K562 (cell line): Measurements from ENCODE around the gene HNRNPM. TPM values are rescaled to one million over a fixed set of nuclear protein-coding genes. Genes with fewer than 3 reads are reported as not detected.
A peak's percentile ranks its signal among the peaks of the same experiment; 100 is the strongest.

Experiments used
- ATAC-seq: fragments of 200-7000 bp; cut with Tn5 transposase; 3 replicates; pipeline ENCODE4 v1.9.1; 2020; ENCODE audit warnings: moderate library complexity
- BruUV-seq: library from RNA; stranded (reverse); fragments of 400-500 nt; replicated peaks from 2 replicates; lab custom pipeline; 2021; lab: Mats Ljungman, UMichigan
- CTCF ChIA-PET: fragments of 300-600 bp; formaldehyde crosslinking; extraction: SDS; loops from one replicate; lab custom pipeline; 2021; ENCODE audit warnings: low intra/inter-chr PET ratio; lab: Yijun Ruan, JAX
- POLR2A ChIA-PET: fragments of 300-600, 350-650 bp; sonication (Branson Sonifier 250); formaldehyde crosslinking; extraction: SDS; loops from one replicate; lab custom pipeline; 2021; ENCODE audit warnings: antibody characterized with exemption, inconsistent platforms; lab: Yijun Ruan, JAX
- DNase-seq, 4 experiments: peaks; one replicate each; pipeline versions ENCODE4 v3.0.0 to v3.0.0-alpha.2; 2011 to 2018; ENCODE audit warnings: low spot score in 3 of 4, mixed read lengths in 3 of 4; ENCODE audit errors: extremely low read depth in 1 of 4
- FAIRE-seq: peaks from 2 replicates; lab custom pipeline; 2011; peaks lifted over from hg19 to GRCh38; lab: Jason Lieb, UNC
- H2AFZ ChIP-seq: 2 replicates; pipeline ENCODE4 v1.6.0; 2011; ENCODE audit warnings: low read depth, low read length, control low read depth, inconsistent platforms
- H3K27ac ChIP-seq: fragments of 200-600 bp; 3 replicates; pipeline ENCODE4 v1.8.0; 2011; ENCODE audit warnings: low read depth, mild to moderate bottlenecking, control low read depth, inconsistent platforms, low read length, moderate library complexity, mixed read lengths; ENCODE audit errors: extremely low read depth
- H3K27me3 ChIP-seq, 2 experiments: fragments of 300-600 bp in 1 of 2; 2 replicates in 1 of 2; 3 replicates in 1 of 2; pipeline versions ENCODE4 v1.6.0 to v1.8.0; 2011; ENCODE audit warnings: inconsistent platforms in 2 of 2, low read length in 2 of 2, mild to moderate bottlenecking in 1 of 2, mixed read lengths in 1 of 2, moderate library complexity in 1 of 2; ENCODE audit not compliant: control insufficient read depth in 2 of 2, insufficient read depth in 2 of 2
- H3K36me3 ChIP-seq: fragments of 300-600 bp; 3 replicates; pipeline ENCODE4 v1.8.0; 2011; ENCODE audit warnings: mild to moderate bottlenecking, low read length, inconsistent platforms; ENCODE audit not compliant: control insufficient read depth, insufficient read depth
- H3K4me1 ChIP-seq, 2 experiments: fragments of 200-600 bp in 1 of 2; replicated peaks in 1 of 2; 2 replicates in 1 of 2; 3 replicates in 1 of 2; pipeline versions ENCODE4 v1.5.1 to v1.8.0; 2011; ENCODE audit warnings: inconsistent platforms in 2 of 2, low read length in 2 of 2, mild to moderate bottlenecking in 1 of 2, mixed read lengths in 1 of 2, moderate library complexity in 1 of 2; ENCODE audit not compliant: control insufficient read depth in 2 of 2, insufficient read depth in 2 of 2
- H3K4me2 ChIP-seq: 2 replicates; pipeline ENCODE4 v1.6.1; 2011; ENCODE audit warnings: low read length, control low read depth, inconsistent platforms, mixed read lengths; ENCODE audit not compliant: insufficient read depth
- H3K4me3 ChIP-seq: fragments of 200-600 bp; sonication (generic), shearing (Covaris generic); 2 replicates; pipeline ENCODE4 v1.5.1; 2016; ENCODE audit warnings: control low read depth, inconsistent platforms
- H3K79me2 ChIP-seq: fragments of 200-600 bp; 3 replicates; pipeline ENCODE4 v1.8.0; 2011; ENCODE audit warnings: low read length, inconsistent platforms; ENCODE audit not compliant: control insufficient read depth, insufficient read depth
- H3K9ac ChIP-seq, 2 experiments: 2 replicates each; pipeline versions ENCODE4 v1.6.0 to v1.6.1; 2011; ENCODE audit warnings: low read depth in 2 of 2, low read length in 2 of 2, control low read depth in 1 of 2, inconsistent platforms in 1 of 2, mild to moderate bottlenecking in 1 of 2, mixed read lengths in 1 of 2; ENCODE audit not compliant: insufficient read depth in 1 of 2
- H3K9me1 ChIP-seq: one replicate; pipeline ENCODE4 v1.6.0; 2011; ENCODE audit warnings: inconsistent platforms, mild to moderate bottlenecking, low read length, moderate library complexity; ENCODE audit not compliant: control insufficient read depth, insufficient read depth
- H3K9me3 ChIP-seq: replicated peaks from 2 replicates; pipeline ENCODE4 v1.5.1; 2011; ENCODE audit warnings: low read depth, low read length, inconsistent platforms; ENCODE audit not compliant: control insufficient read depth, insufficient read depth
- H4K20me1 ChIP-seq: replicated peaks from 2 replicates; pipeline ENCODE4 v1.6.1; 2011; ENCODE audit warnings: low read length, inconsistent platforms, mixed read lengths; ENCODE audit not compliant: control insufficient read depth, insufficient read depth
- CBFA2T2 ChIP-seq: fragments of 450-650 bp; conservative IDR thresholded peaks from 2 replicates; pipeline ENCODE4 v1.6.1; 2017; ENCODE audit warnings: mild to moderate bottlenecking
- HDAC6 ChIP-seq: IDR thresholded peaks from 2 replicates; pipeline ENCODE4 v1.6.1; 2012; ENCODE audit warnings: low read depth, mild to moderate bottlenecking, control low read depth, inconsistent platforms, low read length, moderate library complexity
- PHTF2 ChIP-seq: fragments of 250-450 bp; sonication (Bioruptor Pico); IDR thresholded peaks from 2 replicates; pipeline ENCODE4 v1.5.0; 2021; ENCODE audit warnings: mild to moderate bottlenecking
- PTRF ChIP-seq: fragments of 450-650 bp; IDR thresholded peaks from 2 replicates; pipeline ENCODE4 v1.6.1; 2016; ENCODE audit warnings: mild to moderate bottlenecking, missing genetic modification characterization, missing compliant biosample characterization
- RBFOX2 ChIP-seq: fragments of 200-400 bp; formaldehyde crosslinking; IDR thresholded peaks from 2 replicates; pipeline ENCODE4 v1.6.1; 2017; ENCODE audit warnings: low read depth, mild to moderate bottlenecking, low read length, moderate library complexity
- SIRT6 ChIP-seq: IDR thresholded peaks from one replicate; pipeline ENCODE4 v1.6.1; 2012; ENCODE audit warnings: low read depth, mild to moderate bottlenecking, control low read depth, inconsistent platforms, low read length, moderate library complexity
- TARDBP ChIP-seq: fragments of 450-650 bp; IDR thresholded peaks from 2 replicates; pipeline ENCODE4 v1.6.1; 2016
- XRCC4 ChIP-seq: IDR thresholded peaks from one replicate; pipeline ENCODE4 v1.6.1; 2011; ENCODE audit not compliant: insufficient read depth, insufficient read length; ENCODE audit errors: extremely low read depth
- ZBTB7A ChIP-seq: IDR thresholded peaks from 2 replicates; pipeline ENCODE4 v1.6.1; 2011; ENCODE audit warnings: low read depth, mild to moderate bottlenecking, low read length, moderate library complexity, borderline replicate concordance; ENCODE audit not compliant: control insufficient read depth
- ZNF79 ChIP-seq: fragments of 250-450 bp; sonication (Bioruptor Pico); IDR thresholded peaks from 2 replicates; pipeline ENCODE4 v1.4.0; 2020; ENCODE audit warnings: low read depth, mild to moderate bottlenecking, moderate library complexity
- WGBS: fragments of 100-300 bp; shearing (Covaris generic); methylation state at CpG from one replicate; pipeline ENCODE4 v1.1.6; 2016; ENCODE audit warnings: low coverage, mixed read lengths; ENCODE audit not compliant: insufficient coverage; ENCODE audit errors: missing lambda C conversion rate; 5-methylcytosine and 5-hydroxymethylcytosine counted together
- in situ Hi-C: fragments of 300-500 bp; cut with MboI; formaldehyde crosslinking; loops from 4 replicates; pipeline ENCODE4 v1.15.0; 2018; ENCODE audit warnings: inconsistent platforms, mixed read lengths
- intact Hi-C: fragments of 100-400 bp; cut with micrococcal nuclease; formaldehyde crosslinking; loops from 2 replicates; pipeline ENCODE4 v1.14.2; 2022
- polyA plus RNA-seq, 8 experiments: library from polyadenylated mRNA; depleted of rRNA in 4 of 8; stranded (reverse) in 5 of 8; unstranded in 3 of 8; fragments of >200 nt; fragmentation: Nextera tagmentation in 2 of 8; fragmentation: Illumina TruSeq in 1 of 8; extraction: Ambion mirVana in 2 of 8; extraction: Trizol in 1 of 8; gene quantifications; 2 replicates each; pipeline versions ENCODE4 v1.2.1 to v1.2.3, GENCODE V29; 2011 to 2014; ENCODE audit warnings: inconsistent platforms in 1 of 8, missing spikeins in 1 of 8
- total RNA-seq, 7 experiments: library from RNA; depleted of rRNA in 6 of 7; stranded (reverse); fragments of >200 nt in 6 of 7; fragmentation: Illumina TruSeq in 2 of 7; extraction: Trizol in 2 of 7; gene quantifications; 2 replicates each; pipeline versions ENCODE4 v1.2.1 to v1.2.3, GENCODE V29; 2011 to 2021; ENCODE audit warnings: low replicate concordance in 1 of 7
- TF ChIP-seq, protein P1 (sequence below): sonication (generic); formaldehyde crosslinking; IDR thresholded peaks from 2 replicates; pipeline ENCODE4 v1.8.1; 2023; ENCODE audit warnings: missing genetic modification reagents, mild to moderate bottlenecking, borderline replicate concordance
- TF ChIP-seq, protein P2 (sequence below): sonication (generic); formaldehyde crosslinking; IDR thresholded peaks from 2 replicates; pipeline ENCODE4 v1.8.1; 2023; ENCODE audit warnings: mild to moderate bottlenecking, missing genetic modification reagents, moderate library complexity
- TF ChIP-seq, protein P3 (sequence below): fragments of 450-650 bp; IDR thresholded peaks from 2 replicates; pipeline ENCODE4 v1.6.1; 2016; ENCODE audit warnings: missing biosample characterization, missing genetic modification characterization
- TF ChIP-seq, protein P4 (sequence below): fragments of 450-650 bp; IDR thresholded peaks from 2 replicates; pipeline ENCODE4 v1.6.1; 2014; ENCODE audit warnings: low read depth, mild to moderate bottlenecking, moderate library complexity, borderline replicate concordance

The HNRNPM gene
- total and polyA plus RNA-seq, 9 of the 15 experiments (the other 6 are each of a cell fraction or from before 2014, with no cell fraction given): 11.1 to 340 (median 195) TPM

DNA sequence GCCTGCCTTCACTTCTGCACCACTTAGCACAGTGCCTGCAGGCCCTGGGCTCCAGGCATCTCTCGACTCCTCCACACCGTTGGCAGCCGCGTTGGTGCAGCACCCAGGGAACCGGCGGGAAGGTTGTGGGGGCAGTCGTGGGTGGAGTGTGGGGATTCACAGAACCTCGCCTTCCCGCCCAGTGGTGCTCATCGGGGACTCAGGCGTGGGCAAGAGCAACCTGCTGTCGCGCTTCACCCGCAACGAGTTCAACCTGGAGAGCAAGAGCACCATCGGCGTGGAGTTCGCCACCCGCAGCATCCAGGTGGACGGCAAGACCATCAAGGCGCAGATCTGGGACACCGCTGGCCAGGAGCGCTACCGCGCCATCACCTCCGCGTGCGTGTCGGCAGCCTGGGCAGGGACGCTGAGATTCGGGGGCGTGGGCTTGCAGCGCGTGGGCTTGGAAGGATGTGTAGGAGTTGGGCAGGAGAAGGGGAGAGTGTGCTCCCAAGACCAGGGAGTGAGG, 45.0 kb upstream of the HNRNPM start:
- ChIA-PET POLR2A (interaction anchor here (0.5 kb wide), 1 partner anchor 43 kb away, joined by 3 read pairs; no protein-coding TSS in a partner anchor), CTCF (no interaction called here)
- DNase-seq: no peak
- no peak for ATAC-seq
- Histone ChIP-seq H3K9ac (0 out of 4 replicates have a peak overlapping the region, but pooled peaks of 1 of the 2 experiments have one; percentile 17), H4K20me1 (peaks cover 33% of the 10 kb centered on the region), H3K9me1 (peaks cover 9% of the 10 kb centered on the region), H3K27ac (no peak overlapping the region), H3K4me2 (no peak overlapping the region), H3K79me2 (peaks cover 29% of the 10 kb centered on the region), H2AFZ (no peak overlapping the region), H3K9me3 (no peaks in the 10 kb centered on the region), H3K36me3 (peaks cover 32% of the 10 kb centered on the region; the same call in 1 of the 3 replicates), H3K27me3 (no peaks in the 10 kb centered on the region), H3K4me1 (peaks cover 12 to 59% of the 10 kb centered on the region in 2 experiments; a peak in 4 of 5 replicates), H3K4me3 (no peak overlapping the region)
- 91% methylated on average over 22 of the region's 34 CpGs for WGBS
- BruUV-seq: no TSS peak
- intact Hi-C loops: no loop called here
- no peak for FAIRE-seq
- in situ Hi-C loops: loop anchor here (5.0 kb wide), 1 partner anchor 42 kb away; no protein-coding TSS in a partner anchor
- TF ChIP-seq, protein P1, sequence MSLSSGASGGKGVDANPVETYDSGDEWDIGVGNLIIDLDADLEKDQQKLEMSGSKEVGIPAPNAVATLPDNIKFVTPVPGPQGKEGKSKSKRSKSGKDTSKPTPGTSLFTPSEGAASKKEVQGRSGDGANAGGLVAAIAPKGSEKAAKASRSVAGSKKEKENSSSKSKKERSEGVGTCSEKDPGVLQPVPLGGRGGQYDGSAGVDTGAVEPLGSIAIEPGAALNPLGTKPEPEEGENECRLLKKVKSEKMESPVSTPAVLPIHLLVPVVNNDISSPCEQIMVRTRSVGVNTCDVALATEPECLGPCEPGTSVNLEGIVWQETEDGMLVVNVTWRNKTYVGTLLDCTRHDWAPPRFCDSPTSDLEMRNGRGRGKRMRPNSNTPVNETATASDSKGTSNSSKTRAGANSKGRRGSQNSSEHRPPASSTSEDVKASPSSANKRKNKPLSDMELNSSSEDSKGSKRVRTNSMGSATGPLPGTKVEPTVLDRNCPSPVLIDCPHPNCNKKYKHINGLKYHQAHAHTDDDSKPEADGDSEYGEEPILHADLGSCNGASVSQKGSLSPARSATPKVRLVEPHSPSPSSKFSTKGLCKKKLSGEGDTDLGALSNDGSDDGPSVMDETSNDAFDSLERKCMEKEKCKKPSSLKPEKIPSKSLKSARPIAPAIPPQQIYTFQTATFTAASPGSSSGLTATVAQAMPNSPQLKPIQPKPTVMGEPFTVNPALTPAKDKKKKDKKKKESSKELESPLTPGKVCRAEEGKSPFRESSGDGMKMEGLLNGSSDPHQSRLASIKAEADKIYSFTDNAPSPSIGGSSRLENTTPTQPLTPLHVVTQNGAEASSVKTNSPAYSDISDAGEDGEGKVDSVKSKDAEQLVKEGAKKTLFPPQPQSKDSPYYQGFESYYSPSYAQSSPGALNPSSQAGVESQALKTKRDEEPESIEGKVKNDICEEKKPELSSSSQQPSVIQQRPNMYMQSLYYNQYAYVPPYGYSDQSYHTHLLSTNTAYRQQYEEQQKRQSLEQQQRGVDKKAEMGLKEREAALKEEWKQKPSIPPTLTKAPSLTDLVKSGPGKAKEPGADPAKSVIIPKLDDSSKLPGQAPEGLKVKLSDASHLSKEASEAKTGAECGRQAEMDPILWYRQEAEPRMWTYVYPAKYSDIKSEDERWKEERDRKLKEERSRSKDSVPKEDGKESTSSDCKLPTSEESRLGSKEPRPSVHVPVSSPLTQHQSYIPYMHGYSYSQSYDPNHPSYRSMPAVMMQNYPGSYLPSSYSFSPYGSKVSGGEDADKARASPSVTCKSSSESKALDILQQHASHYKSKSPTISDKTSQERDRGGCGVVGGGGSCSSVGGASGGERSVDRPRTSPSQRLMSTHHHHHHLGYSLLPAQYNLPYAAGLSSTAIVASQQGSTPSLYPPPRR (CRISPR knock-in tag): no peak
- TF ChIP-seq, protein P2, sequence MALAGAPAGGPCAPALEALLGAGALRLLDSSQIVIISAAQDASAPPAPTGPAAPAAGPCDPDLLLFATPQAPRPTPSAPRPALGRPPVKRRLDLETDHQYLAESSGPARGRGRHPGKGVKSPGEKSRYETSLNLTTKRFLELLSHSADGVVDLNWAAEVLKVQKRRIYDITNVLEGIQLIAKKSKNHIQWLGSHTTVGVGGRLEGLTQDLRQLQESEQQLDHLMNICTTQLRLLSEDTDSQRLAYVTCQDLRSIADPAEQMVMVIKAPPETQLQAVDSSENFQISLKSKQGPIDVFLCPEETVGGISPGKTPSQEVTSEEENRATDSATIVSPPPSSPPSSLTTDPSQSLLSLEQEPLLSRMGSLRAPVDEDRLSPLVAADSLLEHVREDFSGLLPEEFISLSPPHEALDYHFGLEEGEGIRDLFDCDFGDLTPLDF (CRISPR knock-in tag): no peak
- TF ChIP-seq, protein P3, sequence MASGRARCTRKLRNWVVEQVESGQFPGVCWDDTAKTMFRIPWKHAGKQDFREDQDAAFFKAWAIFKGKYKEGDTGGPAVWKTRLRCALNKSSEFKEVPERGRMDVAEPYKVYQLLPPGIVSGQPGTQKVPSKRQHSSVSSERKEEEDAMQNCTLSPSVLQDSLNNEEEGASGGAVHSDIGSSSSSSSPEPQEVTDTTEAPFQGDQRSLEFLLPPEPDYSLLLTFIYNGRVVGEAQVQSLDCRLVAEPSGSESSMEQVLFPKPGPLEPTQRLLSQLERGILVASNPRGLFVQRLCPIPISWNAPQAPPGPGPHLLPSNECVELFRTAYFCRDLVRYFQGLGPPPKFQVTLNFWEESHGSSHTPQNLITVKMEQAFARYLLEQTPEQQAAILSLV (tag): no peak
- TF ChIP-seq, protein P4, sequence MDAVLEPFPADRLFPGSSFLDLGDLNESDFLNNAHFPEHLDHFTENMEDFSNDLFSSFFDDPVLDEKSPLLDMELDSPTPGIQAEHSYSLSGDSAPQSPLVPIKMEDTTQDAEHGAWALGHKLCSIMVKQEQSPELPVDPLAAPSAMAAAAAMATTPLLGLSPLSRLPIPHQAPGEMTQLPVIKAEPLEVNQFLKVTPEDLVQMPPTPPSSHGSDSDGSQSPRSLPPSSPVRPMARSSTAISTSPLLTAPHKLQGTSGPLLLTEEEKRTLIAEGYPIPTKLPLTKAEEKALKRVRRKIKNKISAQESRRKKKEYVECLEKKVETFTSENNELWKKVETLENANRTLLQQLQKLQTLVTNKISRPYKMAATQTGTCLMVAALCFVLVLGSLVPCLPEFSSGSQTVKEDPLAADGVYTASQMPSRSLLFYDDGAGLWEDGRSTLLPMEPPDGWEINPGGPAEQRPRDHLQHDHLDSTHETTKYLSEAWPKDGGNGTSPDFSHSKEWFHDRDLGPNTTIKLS: no peak
- TF ChIP-seq PTRF (tag): no peak
- TF ChIP-seq TARDBP: no peak
- TF ChIP-seq PHTF2: no peak
- no peak for TF ChIP-seq ZNF79 (CRISPR knock-in tag)
- TF ChIP-seq SIRT6: no peak
- TF ChIP-seq RBFOX2: peak; percentile 36; the same call in 1 of the 2 replicates
- TF ChIP-seq CBFA2T2: no peak
- no peak for TF ChIP-seq HDAC6
- no peak for TF ChIP-seq XRCC4
- TF ChIP-seq ZBTB7A: no peak
